HAP-1 (cell line): Measurements from ENCODE around the gene KCNQ2.

Experiments used
- DNase-seq, 2 experiments: peaks; one replicate each; pipeline ENCODE4 v3.0.0-alpha.2; 2016 to 2020; ENCODE audit warnings: low spot score in 2 of 2
- H3K27me3 ChIP-seq: fragments of 250-450 bp; sonication (Bioruptor Pico); 2 replicates; pipeline ENCODE4 v1.5.1; 2020; ENCODE audit warnings: low read depth, mild to moderate bottlenecking, moderate library complexity
- H3K36me3 ChIP-seq: fragments of 250-450 bp; sonication (Bioruptor Pico); replicated peaks from 2 replicates; pipeline ENCODE4 v1.5.1; 2020; ENCODE audit warnings: mild to moderate bottlenecking
- H3K4me1 ChIP-seq: fragments of 250-450 bp; sonication (Bioruptor Pico); 2 replicates; pipeline ENCODE4 v1.5.1; 2020; ENCODE audit warnings: mild to moderate bottlenecking
- H3K4me3 ChIP-seq: fragments of 250-450 bp; sonication (Bioruptor Pico); 2 replicates; pipeline ENCODE4 v1.5.1; 2020; ENCODE audit warnings: mild to moderate bottlenecking, moderate library complexity
- H3K9me3 ChIP-seq: fragments of 250-450 bp; sonication (Bioruptor Pico); 2 replicates; pipeline ENCODE4 v1.5.1; 2020; ENCODE audit warnings: mild to moderate bottlenecking, moderate library complexity
- in situ Hi-C: fragments of 300-500 bp; cut with MboI; formaldehyde crosslinking; loops from 3 replicates; pipeline ENCODE4 v1.14.3; 2020; ENCODE audit warnings: low sequenced_read_pairs, inconsistent platforms, mixed read lengths

KCNQ2 gene

GRCh38 chr20:63419299-63419698, 53.2 kb downstream of the KCNQ2 start:
- H3K4me3 ChIP-seq: no peak overlapping the region
- H3K27me3 ChIP-seq: peaks cover 76% of the 10 kb centered on the region
- H3K9me3 ChIP-seq: no peaks in the 10 kb centered on the region
- no peaks in the 10 kb centered on the region for H3K36me3 ChIP-seq
- DNase-seq: no peak
- H3K4me1 ChIP-seq: no peaks in the 10 kb centered on the region
- in situ Hi-C loops: no loop called here

GRCh38 chr20:63418617-63419016, 53.8 kb downstream of the KCNQ2 start:
- DNase-seq: no peak
- Histone ChIP-seq H3K4me3 (no peak overlapping the region), H3K4me1 (no peaks in the 10 kb centered on the region), H3K36me3 (no peaks in the 10 kb centered on the region), H3K27me3 (peaks cover 82% of the 10 kb centered on the region), H3K9me3 (no peaks in the 10 kb centered on the region)
- in situ Hi-C loops: no loop called here

GRCh38 chr20:63417738-63418120, 54.7 kb downstream of the KCNQ2 start:
- H3K4me3 ChIP-seq: no peak overlapping the region
- no peaks in the 10 kb centered on the region for H3K36me3 ChIP-seq
- H3K4me1 ChIP-seq: no peaks in the 10 kb centered on the region
- in situ Hi-C loops: no loop called here
- DNase-seq: no peak
- H3K27me3 ChIP-seq: peaks cover 82% of the 10 kb centered on the region
- no peaks in the 10 kb centered on the region for H3K9me3 ChIP-seq

GRCh38 chr20:63417097-63417737, 55.2 kb downstream of the KCNQ2 start:
- in situ Hi-C loops: no loop called here
- no peak for DNase-seq
- Histone ChIP-seq H3K4me3 (no peak overlapping the region), H3K36me3 (no peaks in the 10 kb centered on the region), H3K4me1 (no peaks in the 10 kb centered on the region), H3K9me3 (no peaks in the 10 kb centered on the region), H3K27me3 (peaks cover 86% of the 10 kb centered on the region)

- Histone ChIP-seq H3K27me3 (peaks cover 85% of the 10 kb centered on the region), H3K9me3 (no peaks in the 10 kb centered on the region), H3K36me3 (no peaks in the 10 kb centered on the region), H3K4me3 (no peak overlapping the region), H3K4me1 (no peaks in the 10 kb centered on the region)
- no peak for DNase-seq
- in situ Hi-C loops: no loop called here
Measured at GRCh38 chr20:63416631-63417030, 55.8 kb downstream of the KCNQ2 start.

- no peak overlapping the region for H3K4me3 ChIP-seq
- H3K27me3 ChIP-seq: peaks cover 80% of the 10 kb centered on the region
- DNase-seq: no peak
- in situ Hi-C loops: no loop called here
- no peaks in the 10 kb centered on the region for H3K36me3 ChIP-seq
- no peaks in the 10 kb centered on the region for H3K4me1 ChIP-seq
- no peaks in the 10 kb centered on the region for H3K9me3 ChIP-seq
Measured at GRCh38 chr20:63415647-63416391, 56.6 kb downstream of the KCNQ2 start.

- DNase-seq: no peak
- Histone ChIP-seq H3K4me1 (no peaks in the 10 kb centered on the region), H3K36me3 (no peaks in the 10 kb centered on the region), H3K27me3 (peaks cover 71% of the 10 kb centered on the region), H3K4me3 (no peak overlapping the region), H3K9me3 (no peaks in the 10 kb centered on the region)
- in situ Hi-C loops: no loop called here
Measured at GRCh38 chr20:63414720-63415430, 57.6 kb downstream of the KCNQ2 start.

- H3K27me3 ChIP-seq: peaks cover 63% of the 10 kb centered on the region
Measured at GRCh38 chr20:63413963-63414684, 58.3 kb downstream of the KCNQ2 start.

GRCh38 chr20:63413323-63413722, 59.1 kb downstream of the KCNQ2 start:
- Histone ChIP-seq H3K4me1 (no peaks in the 10 kb centered on the region), H3K4me3 (no peak overlapping the region), H3K9me3 (no peaks in the 10 kb centered on the region), H3K27me3 (peaks cover 55% of the 10 kb centered on the region), H3K36me3 (no peaks in the 10 kb centered on the region)
- in situ Hi-C loops: no loop called here
- DNase-seq: no peak

More at GRCh38 chr20:63413963-63414684, 58.3 kb downstream of the KCNQ2 start:
- Histone ChIP-seq H3K4me3 (no peak overlapping the region), H3K36me3 (no peaks in the 10 kb centered on the region), H3K4me1 (no peaks in the 10 kb centered on the region), H3K9me3 (no peaks in the 10 kb centered on the region)
- in situ Hi-C loops: no loop called here
- no peak for DNase-seq

- Histone ChIP-seq H3K4me1 (no peaks in the 10 kb centered on the region), H3K9me3 (no peaks in the 10 kb centered on the region), H3K4me3 (no peak overlapping the region), H3K27me3 (peaks cover 51% of the 10 kb centered on the region), H3K36me3 (no peaks in the 10 kb centered on the region)
- in situ Hi-C loops: no loop called here
- no peak for DNase-seq
Measured at GRCh38 chr20:63412889-63413288, 59.6 kb downstream of the KCNQ2 start.

- in situ Hi-C loops: no loop called here
- Histone ChIP-seq H3K4me3 (no peak overlapping the region), H3K27me3 (peaks cover 43% of the 10 kb centered on the region), H3K4me1 (no peaks in the 10 kb centered on the region), H3K36me3 (no peaks in the 10 kb centered on the region), H3K9me3 (no peaks in the 10 kb centered on the region)
- DNase-seq: no peak
Measured at GRCh38 chr20:63411898-63412631, 60.4 kb downstream of the KCNQ2 start.

- no peak for DNase-seq
- Histone ChIP-seq H3K9me3 (no peaks in the 10 kb centered on the region), H3K4me3 (no peak overlapping the region), H3K36me3 (no peaks in the 10 kb centered on the region), H3K27me3 (peaks cover 35% of the 10 kb centered on the region), H3K4me1 (no peaks in the 10 kb centered on the region)
- in situ Hi-C loops: no loop called here
Measured at GRCh38 chr20:63411151-63411897, 61.1 kb downstream of the KCNQ2 start.
